Activated CD8-positive, alpha-beta memory T cell treated with anti-CD3 and anti-CD28 coated beads for 48 hours (primary cell): ENCODE measurements around the gene C2CD2L.
"Not testable (repeated sequence)": the region's sequence is repeated elsewhere in the genome, so short reads cannot be mapped to it uniquely, and the experiment has no call there.

ENCODE experiments used
- DNase-seq, 3 experiments: peaks; one replicate each; pipeline ENCODE4 v3.0.0-alpha.2; 2020; ENCODE audit warnings: low read depth in 2 of 3, low spot score in 2 of 3

The C2CD2L gene

GRCh38 chr11:119106564-119107537 is at the start of gene C2CD2L:
Gene C2CD2L (plus strand): TSS chr11:119107344. CDS start chr11:119107742, 398 bp downstream.
- DNase-seq: peak; percentile 61 to 88 (median 65)

GRCh38 chr11:119059128-119059527 is 48.0 kb upstream of the C2CD2L start:
- DNase-seq: not testable (repeated sequence)

- no peak for DNase-seq
Observed at GRCh38 chr11:119061256-119061655, 45.9 kb upstream of the C2CD2L start.

GRCh38 chr11:119062779-119063178 is 44.4 kb upstream of the C2CD2L start:
- no peak for DNase-seq

GRCh38 chr11:119065369-119065768 is 41.8 kb upstream of the C2CD2L start:
- no peak for DNase-seq

GRCh38 chr11:119067371-119068222 is 39.5 kb upstream of the C2CD2L start, which contains the start of gene VPS11:
Gene VPS11 (plus strand): TSS chr11:119067818. CDS start chr11:119067824, 6 bp downstream.
- DNase-seq: peak; percentile 93 to 95 (median 94)

- DNase-seq: no peak
Observed at GRCh38 chr11:119077839-119078238, 29.3 kb upstream of the C2CD2L start.

GRCh38 chr11:119078675-119079420 is 28.3 kb upstream of the C2CD2L start:
- DNase-seq: no peak

GRCh38 chr11:119081682-119082260 is 25.4 kb upstream of the C2CD2L start:
- no peak for DNase-seq

- DNase-seq: peak; percentile 86 to 97 (median 87)
Observed at GRCh38 chr11:119084663-119085436, 22.3 kb upstream of the C2CD2L start, which contains the start of gene HMBS. Gene HMBS (plus strand): TSS chr11:119084881. CDS start chr11:119085034, 153 bp downstream.

GRCh38 chr11:119085437-119085847 is 21.7 kb upstream of the C2CD2L start:
- DNase-seq: no peak

- no peak for DNase-seq
Observed at GRCh38 chr11:119087123-119087522, 20.0 kb upstream of the C2CD2L start.

GRCh38 chr11:119087747-119088241 is 19.4 kb upstream of the C2CD2L start:
- no peak for DNase-seq

- no peak for DNase-seq
Observed at GRCh38 chr11:119088406-119088805, 18.7 kb upstream of the C2CD2L start.

- no peak for DNase-seq
Observed at GRCh38 chr11:119089319-119089718, 17.8 kb upstream of the C2CD2L start.

- no peak for DNase-seq
Observed at GRCh38 chr11:119091178-119091577, 16.0 kb upstream of the C2CD2L start.

GRCh38 chr11:119091966-119092879 is 14.9 kb upstream of the C2CD2L start:
- no peak for DNase-seq
